Smooth muscle cell (in vitro differentiated cells): ENCODE measurements around the gene KDM3B. TPM values are rescaled to one million over a fixed set of nuclear protein-coding genes. Genes with fewer than 3 reads are reported as not detected.
A peak's percentile ranks its signal among the peaks of the same experiment; 100 is the strongest.

Experiments
- DNase-seq: peaks from one replicate; lab custom pipeline; 2025; ENCODE audit not compliant: unreplicated experiment; lab: John Stamatoyannopoulos, UW
- H2AFZ ChIP-seq: fragments of 200-600 bp; sonication (generic); 2 replicates; pipeline ENCODE4 v1.6.0; 2016; ENCODE audit warnings: antibody characterized with exemption, low read depth, mild to moderate bottlenecking
- H3F3A ChIP-seq: fragments of 200-600 bp; sonication (generic); 2 replicates; pipeline ENCODE4 v1.6.0; 2017; ENCODE audit warnings: antibody characterized with exemption, low read depth
- H3K27ac ChIP-seq: fragments of 200-600 bp; sonication (generic); 2 replicates; pipeline ENCODE4 v1.5.1; 2016; ENCODE audit warnings: low read depth, mild to moderate bottlenecking
- H3K27me3 ChIP-seq: fragments of 200-600 bp; sonication (generic); 2 replicates; pipeline ENCODE4 v1.6.1; 2016; ENCODE audit warnings: low read depth, mild to moderate bottlenecking
- H3K36me3 ChIP-seq: fragments of 200-600 bp; sonication (generic); 2 replicates; pipeline ENCODE4 v1.5.1; 2016; ENCODE audit warnings: low read depth
- H3K4me1 ChIP-seq: fragments of 200-600 bp; sonication (generic); 2 replicates; pipeline ENCODE4 v1.5.1; 2016; ENCODE audit warnings: low read depth
- H3K4me2 ChIP-seq: fragments of 200-600 bp; sonication (generic); 2 replicates; pipeline ENCODE4 v1.6.0; 2016; ENCODE audit warnings: mild to moderate bottlenecking
- H3K4me3 ChIP-seq: fragments of 200-600 bp; sonication (generic); 2 replicates; pipeline ENCODE4 v1.5.1; 2016; ENCODE audit warnings: mild to moderate bottlenecking
- H3K79me2 ChIP-seq: fragments of 200-600 bp; sonication (generic); 2 replicates; pipeline ENCODE4 v1.6.0; 2016; ENCODE audit warnings: low read depth, mild to moderate bottlenecking
- H3K9ac ChIP-seq: fragments of 200-600 bp; sonication (generic); 2 replicates; pipeline ENCODE4 v1.6.0; 2016; ENCODE audit warnings: low read depth
- H3K9me3 ChIP-seq: fragments of 200-600 bp; sonication (generic); replicated peaks from 2 replicates; pipeline ENCODE4 v1.5.1; 2016; ENCODE audit warnings: low read depth
- H4K20me1 ChIP-seq: fragments of 200-600 bp; sonication (generic); 2 replicates; pipeline ENCODE4 v1.6.0; 2016; ENCODE audit warnings: low read depth
- CTCF ChIP-seq: fragments of 200-600 bp; sonication (generic); IDR thresholded peaks from 2 replicates; pipeline ENCODE4 v1.5.1; 2017; ENCODE audit warnings: borderline replicate concordance, mild to moderate bottlenecking, antibody characterized with exemption; ENCODE audit not compliant: insufficient read depth, poor library complexity, severe bottlenecking
- WGBS: methylation state at CpG from one replicate; pipeline ENCODE4 v1.1.7; 2016; ENCODE audit warnings: low lambda C conversion rate; 5-methylcytosine and 5-hydroxymethylcytosine counted together
- polyA plus RNA-seq: library from polyadenylated mRNA; unstranded; fragments of >200 nt; fragmentation: Nextera tagmentation; extraction: Ambion mirVana; gene quantifications from 2 replicates; pipeline ENCODE4 v1.2.1, GENCODE V29; 2016
- total RNA-seq: library from RNA; depleted of rRNA; stranded (reverse); fragments of >200 nt; gene quantifications from 2 replicates; pipeline ENCODE4 v1.2.3, GENCODE V29; 2014

The KDM3B gene
- total and polyA plus RNA-seq, 2 experiments from 2014 or later = 16.5 to 43.1 TPM

- H3K36me3 ChIP-seq = peaks cover 10% of the 10 kb centered on the region
- no peaks in the 10 kb centered on the region for H3K9me3 ChIP-seq
- peak within 1 kb of the TSS; percentile 25 for H3K9ac ChIP-seq
- no peaks in the 10 kb centered on the region for H3K79me2 ChIP-seq
- no peak for TF ChIP-seq CTCF
- H3K4me3 ChIP-seq = peak within 1 kb of the TSS; percentile 68
- H2AFZ ChIP-seq = no peak within 1 kb of the TSS
- H3K4me1 ChIP-seq = peaks cover 10% of the 10 kb centered on the region
- peaks cover 5% of the 10 kb centered on the region for H4K20me1 ChIP-seq
- no peak within 1 kb of the TSS for H3K27ac ChIP-seq
- WGBS = 3% methylated on average over 27 of the region's 65 CpGs
- H3F3A ChIP-seq = peaks cover 4% of the 10 kb centered on the region
- no peak for DNase-seq
- H3K27me3 ChIP-seq = no peaks in the 10 kb centered on the region
- H3K4me2 ChIP-seq = peak within 1 kb of the TSS; percentile 96
Measured at GRCh38 chr5:138438724-138439476, 86.4 kb downstream of the KDM3B start, which contains the start of gene REEP2. Gene REEP2, plus strand, starts transcription at chr5:138439057. Its CDS starts 152 bp downstream, at chr5:138439209.

GRCh38 chr5:138439477-138440158 lies 87.1 kb downstream of the KDM3B start:
- no peak for DNase-seq
- TF ChIP-seq CTCF = no peak
- peaks cover 4% of the 10 kb centered on the region for H3F3A ChIP-seq
- H3K4me3 ChIP-seq = peak overlapping the region; percentile 68
- peaks cover 10% of the 10 kb centered on the region for H3K36me3 ChIP-seq
- H2AFZ ChIP-seq = no peak overlapping the region
- H3K9me3 ChIP-seq = no peaks in the 10 kb centered on the region
- WGBS = 38% methylated on average over 18 of the region's 20 CpGs
- no peak overlapping the region for H3K27ac ChIP-seq
- peak overlapping the region; percentile 25 for H3K9ac ChIP-seq
- peaks cover 10% of the 10 kb centered on the region for H3K4me1 ChIP-seq
- no peaks in the 10 kb centered on the region for H3K27me3 ChIP-seq
- peaks cover 5% of the 10 kb centered on the region for H4K20me1 ChIP-seq
- H3K79me2 ChIP-seq = no peaks in the 10 kb centered on the region
- H3K4me2 ChIP-seq = peak overlapping the region; percentile 96

GRCh38 chr5:138440159-138441073 lies 87.9 kb downstream of the KDM3B start:
- TF ChIP-seq CTCF = no peak
- Histone ChIP-seq H2AFZ (no peak overlapping the region), H3F3A (peaks cover 4% of the 10 kb centered on the region), H3K4me2 (no peak overlapping the region), H3K36me3 (peaks cover 10% of the 10 kb centered on the region), H3K4me1 (peaks cover 10% of the 10 kb centered on the region), H3K27me3 (no peaks in the 10 kb centered on the region), H3K27ac (no peak overlapping the region), H3K9ac (no peak overlapping the region), H4K20me1 (peaks cover 5% of the 10 kb centered on the region), H3K9me3 (no peaks in the 10 kb centered on the region), H3K79me2 (no peaks in the 10 kb centered on the region), H3K4me3 (no peak overlapping the region)
- no peak for DNase-seq
- 86% methylated on average over 17 of the region's 17 CpGs for WGBS
